Endometrial microvascular endothelial cells (primary cell): ENCODE measurements around the gene GLP1R. TPM values are rescaled to one million over a fixed set of nuclear protein-coding genes. Genes with fewer than 3 reads are reported as not detected.

ENCODE experiments used
- in situ Hi-C: cut with HindIII; loops from 2 replicates; pipeline ENCODE4 v1.10.0; 2017; ENCODE audit warnings: low sequenced_read_pairs, low pct_unique_long_range_greater_than_20kb; ENCODE audit errors: inconsistent ontology term
- total RNA-seq: library from RNA; depleted of rRNA; stranded (reverse); fragments of >200 nt; gene quantifications from one replicate; pipeline ENCODE4 v1.2.3, GENCODE V29; 2015; ENCODE audit errors: inconsistent ontology term

GLP1R gene
- total RNA-seq, 1 donor from 2014 or later: not detected

- in situ Hi-C loops: no loop called here
Measured at GRCh38 chr6:39079197-39080125, 30.9 kb downstream of the GLP1R start.

- in situ Hi-C loops: no loop called here
Measured at GRCh38 chr6:39080246-39080875, 31.8 kb downstream of the GLP1R start.

- in situ Hi-C loops: no loop called here
Measured at GRCh38 chr6:39082310-39082709, 33.7 kb downstream of the GLP1R start.

GRCh38 chr6:39083231-39083634 lies 34.7 kb downstream of the GLP1R start:
- in situ Hi-C loops: no loop called here

DNA sequence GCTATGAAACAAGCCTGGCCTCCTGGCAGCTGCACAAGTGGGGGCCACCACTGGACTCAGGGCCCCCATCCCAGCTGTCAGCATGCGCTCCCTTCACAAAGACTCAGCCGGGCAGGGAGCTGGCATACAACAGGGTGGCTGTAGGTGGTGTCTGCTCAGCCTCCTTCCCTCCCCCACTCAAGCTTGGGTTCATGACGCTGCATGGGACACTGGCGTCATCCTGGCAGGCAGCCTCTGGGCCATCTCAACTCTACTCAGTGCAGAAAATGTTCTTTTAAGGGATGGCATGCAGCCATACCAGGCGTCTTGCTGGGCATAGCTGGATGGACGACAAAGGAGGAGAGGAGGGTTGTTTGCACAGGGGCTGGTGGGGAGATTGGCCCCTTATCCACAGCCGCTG lies 35.9 kb downstream of the GLP1R start:
- in situ Hi-C loops: no loop called here

- in situ Hi-C loops: no loop called here
Measured at GRCh38 chr6:39085129-39085797, 36.7 kb downstream of the GLP1R start.

GRCh38 chr6:39086294-39086693 lies 37.7 kb downstream of the GLP1R start:
- in situ Hi-C loops: no loop called here

DNA sequence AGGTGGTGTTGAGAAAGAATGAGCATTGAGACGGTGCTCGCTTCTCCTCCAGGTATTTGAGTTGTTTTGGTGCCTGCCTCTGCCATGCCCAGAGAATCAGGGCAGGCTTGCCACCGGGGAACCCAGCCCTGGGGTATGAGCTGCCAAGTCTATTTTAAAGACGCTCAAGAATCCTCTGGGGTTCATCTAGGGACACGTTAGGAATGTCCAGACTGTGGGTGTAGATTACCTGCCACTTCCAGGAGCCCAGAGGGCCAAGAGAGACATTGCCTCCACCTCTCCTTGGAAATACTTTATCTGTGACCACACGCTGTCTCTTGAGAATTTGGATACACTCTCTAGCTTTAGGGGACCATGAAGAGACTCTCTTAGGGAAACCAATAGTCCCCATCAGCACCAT lies 38.1 kb downstream of the GLP1R start:
- in situ Hi-C loops: no loop called here

DNA sequence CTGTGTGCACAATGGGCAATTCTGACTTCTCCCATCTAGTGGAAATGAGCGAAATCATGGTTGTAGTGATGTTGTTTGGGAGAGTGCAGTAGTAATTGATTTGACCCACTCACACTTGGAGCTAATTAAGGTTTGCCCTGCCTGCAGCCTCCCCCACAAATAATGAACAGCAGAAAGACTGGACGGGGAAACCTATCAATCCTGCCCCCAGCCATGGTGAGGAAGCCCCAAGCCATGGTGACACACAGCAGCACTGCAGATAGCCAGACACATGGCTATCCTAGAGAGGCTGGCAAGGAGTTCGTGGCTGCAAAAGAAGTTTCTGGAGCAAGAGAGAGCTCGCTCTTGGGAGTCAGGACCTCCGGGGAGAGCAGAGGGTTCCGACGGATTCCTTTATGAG lies 38.6 kb downstream of the GLP1R start:
- in situ Hi-C loops: no loop called here

DNA sequence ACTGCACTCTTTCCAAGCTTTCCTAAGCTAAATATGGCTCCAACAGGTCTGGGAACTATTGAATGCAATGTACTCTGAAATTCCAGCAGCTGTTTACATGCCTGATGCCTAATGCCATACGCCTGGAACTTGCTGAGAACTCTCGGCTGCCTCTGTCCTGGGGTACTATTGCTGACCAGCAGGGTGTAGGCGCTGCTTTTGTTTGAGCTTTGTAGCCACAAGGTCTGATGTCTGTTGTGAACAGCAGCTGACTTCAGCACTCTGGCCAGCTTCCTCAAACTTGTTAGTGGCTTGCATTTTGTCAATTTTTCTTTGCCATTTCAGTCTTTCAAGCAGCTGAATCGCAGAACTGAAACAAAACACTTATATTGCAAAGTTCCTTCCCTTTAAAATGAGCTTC lies 39.8 kb downstream of the GLP1R start:
- in situ Hi-C loops: no loop called here

DNA sequence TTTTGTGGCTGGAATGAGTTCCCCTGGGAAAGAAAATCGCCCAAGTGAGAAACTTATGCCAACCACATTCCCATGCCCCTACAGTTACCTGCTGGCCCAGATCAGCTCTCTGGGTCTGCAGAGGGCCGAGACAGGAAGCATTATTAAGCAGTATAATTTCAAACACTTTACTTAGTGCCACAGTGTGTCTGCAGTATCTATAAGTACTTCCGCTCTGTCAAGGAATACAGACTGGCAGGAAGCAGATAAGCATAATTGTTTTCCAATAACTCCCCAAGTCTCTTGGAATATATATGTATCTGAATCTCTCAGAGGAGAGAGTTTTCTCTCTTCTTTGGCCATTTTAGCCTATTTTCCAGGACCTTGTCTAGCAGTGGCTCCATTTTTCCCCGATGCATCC lies 41.5 kb downstream of the GLP1R start:
- in situ Hi-C loops: no loop called here

GRCh38 chr6:39091220-39091619 lies 42.6 kb downstream of the GLP1R start:
- in situ Hi-C loops: no loop called here

DNA sequence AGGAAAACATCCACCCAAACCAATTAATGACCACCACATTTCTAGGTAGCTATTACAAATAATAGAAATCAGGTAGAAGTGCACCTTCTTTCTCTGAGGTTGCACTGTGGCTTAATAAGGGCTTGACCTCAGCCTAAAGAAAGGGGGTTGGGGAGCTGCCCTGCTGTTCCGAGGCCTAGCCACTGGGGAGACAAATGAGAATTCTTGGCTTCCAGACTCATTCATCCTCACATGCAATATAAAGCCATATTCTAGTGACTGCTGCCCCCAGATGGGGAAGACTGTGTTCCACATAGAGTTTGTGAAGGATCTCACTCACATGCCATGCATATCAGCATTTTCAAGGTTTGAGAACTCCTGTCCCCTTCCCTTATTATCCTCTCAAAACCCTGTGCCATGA lies 43.5 kb downstream of the GLP1R start:
- in situ Hi-C loops: no loop called here

- in situ Hi-C loops: no loop called here
Measured at GRCh38 chr6:39093149-39093708, 44.6 kb downstream of the GLP1R start.

DNA sequence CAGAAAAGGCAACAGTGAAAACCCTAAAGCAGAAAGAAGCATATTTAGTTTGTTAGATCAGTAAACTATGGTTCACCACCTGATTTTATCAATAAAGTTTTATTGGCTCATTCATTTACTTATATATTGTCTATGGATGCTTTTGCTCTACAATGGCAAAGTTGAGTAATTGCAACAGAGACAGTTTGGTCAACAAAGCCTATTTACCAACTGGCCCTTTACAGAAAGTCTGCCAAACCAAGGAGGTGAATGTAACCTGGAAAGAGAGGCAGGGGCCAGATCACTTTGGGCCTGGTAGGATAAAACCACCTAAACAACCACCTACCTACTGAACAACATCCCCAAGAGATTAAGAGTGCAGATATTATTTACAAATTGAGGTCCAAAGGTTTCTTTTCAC lies 47.0 kb downstream of the GLP1R start:
- in situ Hi-C loops: no loop called here

GRCh38 chr6:39100358-39100757 lies 51.8 kb downstream of the GLP1R start:
- in situ Hi-C loops: no loop called here

- in situ Hi-C loops: no loop called here
Measured at GRCh38 chr6:39102071-39102820, 53.7 kb downstream of the GLP1R start.

DNA sequence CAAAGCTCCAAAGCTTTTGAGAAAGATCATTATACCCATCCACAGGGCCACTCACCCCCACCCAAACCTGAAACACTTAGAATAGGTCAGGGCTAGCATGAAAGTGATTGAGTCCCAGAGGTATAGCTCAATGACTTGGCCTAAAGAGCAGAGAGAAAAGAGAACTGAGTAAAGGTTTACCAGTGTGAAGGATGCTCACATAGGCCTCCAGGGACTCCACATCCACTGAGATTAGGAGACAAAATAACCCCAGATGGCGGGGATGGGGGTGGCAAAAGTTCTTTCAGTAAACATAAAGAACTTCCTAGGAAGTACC lies 54.2 kb downstream of the GLP1R start:
- in situ Hi-C loops: no loop called here

- in situ Hi-C loops: no loop called here
Measured at GRCh38 chr6:39104528-39104927, 55.9 kb downstream of the GLP1R start.
